HG03039 (cell line): ENCODE results near the gene FAM124A.

Experiments used
- ATAC-seq: cut with Tn5 transposase; IDR thresholded peaks from one replicate; pipeline ENCODE4 v1.9.1; 2021; ENCODE audit warnings: mild to moderate bottlenecking, moderate library complexity; ENCODE audit not compliant: unreplicated experiment

The FAM124A gene, protein sequence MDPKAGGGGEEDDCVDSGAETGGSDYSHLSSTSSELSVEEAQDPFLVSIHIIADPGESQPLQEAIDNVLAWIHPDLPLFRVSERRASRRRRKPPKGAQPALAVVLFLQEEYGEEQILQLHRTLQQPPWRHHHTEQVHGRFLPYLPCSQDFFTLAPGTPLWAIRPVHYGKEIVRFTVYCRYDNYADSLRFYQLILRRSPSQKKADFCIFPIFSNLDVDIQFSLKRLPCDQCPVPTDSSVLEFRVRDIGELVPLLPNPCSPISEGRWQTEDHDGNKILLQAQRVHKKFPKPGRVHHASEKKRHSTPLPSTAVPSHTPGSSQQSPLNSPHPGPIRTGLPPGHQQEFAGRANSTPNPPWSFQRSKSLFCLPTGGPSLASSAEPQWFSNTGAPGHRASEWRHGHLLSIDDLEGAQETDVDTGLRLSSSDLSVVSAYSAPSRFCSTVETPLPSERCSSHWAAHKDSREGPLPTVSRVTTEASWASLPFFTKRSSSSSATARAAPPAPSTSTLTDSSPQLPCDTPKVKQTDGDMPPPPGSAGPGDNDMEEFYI

DNA sequence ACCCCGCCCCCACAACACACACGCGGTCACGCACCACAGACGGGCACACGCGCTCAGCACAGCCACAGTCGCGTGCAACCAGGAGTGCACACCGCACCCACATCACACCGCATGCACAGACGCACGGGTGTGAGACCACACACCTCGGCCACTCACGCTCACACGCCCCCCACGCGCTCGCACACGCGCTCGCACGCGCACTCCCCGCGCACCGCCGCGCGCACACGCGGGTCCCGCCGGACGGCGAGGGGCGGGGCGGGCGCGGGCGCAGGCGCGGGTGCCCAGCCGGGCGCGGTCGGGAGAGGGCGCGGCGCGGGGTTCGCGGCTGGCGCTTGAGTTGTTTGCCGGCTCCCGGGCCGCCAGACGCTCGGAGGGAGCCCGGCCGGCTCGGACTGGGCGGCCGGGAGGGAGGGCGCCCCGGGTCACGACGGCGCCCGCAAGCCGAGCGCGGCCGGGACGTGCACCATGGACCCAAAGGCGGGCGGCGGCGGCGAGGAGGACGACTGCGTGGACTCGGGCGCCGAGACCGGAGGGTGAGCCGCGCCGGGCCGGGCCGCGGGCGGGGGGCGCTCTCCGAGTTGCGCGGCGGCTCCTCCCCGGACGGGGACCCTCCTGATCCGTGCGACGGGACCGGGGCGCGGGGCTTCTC lies at the start of gene FAM124A:
TSS of gene FAM124A (plus strand) at position 362 of the 649 bp plus-strand sequence. CDS start at position 466, 104 bp downstream.
- ATAC-seq = peak; percentile 69

DNA sequence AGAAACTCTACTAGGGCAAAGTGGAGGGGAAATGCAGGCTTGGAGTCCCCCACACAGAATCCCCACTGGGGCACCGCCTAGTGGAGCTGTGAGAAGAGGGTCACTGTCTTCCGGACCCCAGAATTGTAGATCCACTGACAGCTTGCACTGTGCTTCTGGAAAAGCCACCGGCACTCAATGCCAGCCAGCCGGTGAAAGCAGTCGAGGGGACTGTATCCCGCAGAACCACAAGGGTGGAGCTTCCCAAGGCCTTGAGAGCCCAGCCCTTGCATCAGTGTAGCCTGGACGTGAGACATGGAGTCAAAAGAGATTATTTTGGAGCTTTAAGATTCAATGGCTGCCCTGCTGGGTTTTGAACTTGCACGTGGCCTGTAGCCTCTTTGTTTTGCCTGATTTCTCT lies 47.2 kb upstream of the FAM124A start:
- no peak for ATAC-seq

- ATAC-seq = no peak
Observed at GRCh38 chr13:51175639-51176038, 46.6 kb upstream of the FAM124A start.

DNA sequence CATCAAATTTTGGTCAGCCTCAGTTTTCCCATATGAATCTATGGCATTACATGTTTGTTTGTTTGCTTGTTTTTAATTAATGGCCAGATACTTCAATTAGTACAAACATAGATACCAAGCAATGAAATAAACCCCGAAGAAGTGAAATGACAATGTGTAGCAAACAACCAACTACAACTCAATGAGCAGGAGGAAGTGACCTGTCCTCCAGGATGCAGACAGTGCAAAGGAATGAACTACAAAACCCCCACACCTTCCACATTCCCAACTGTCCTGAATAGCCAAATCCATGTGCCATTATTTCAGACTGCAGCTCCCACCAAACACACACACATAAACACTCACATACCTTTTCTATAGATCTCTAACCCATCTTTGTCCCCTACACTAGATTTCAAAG lies 45.0 kb upstream of the FAM124A start:
- ATAC-seq = no peak

DNA sequence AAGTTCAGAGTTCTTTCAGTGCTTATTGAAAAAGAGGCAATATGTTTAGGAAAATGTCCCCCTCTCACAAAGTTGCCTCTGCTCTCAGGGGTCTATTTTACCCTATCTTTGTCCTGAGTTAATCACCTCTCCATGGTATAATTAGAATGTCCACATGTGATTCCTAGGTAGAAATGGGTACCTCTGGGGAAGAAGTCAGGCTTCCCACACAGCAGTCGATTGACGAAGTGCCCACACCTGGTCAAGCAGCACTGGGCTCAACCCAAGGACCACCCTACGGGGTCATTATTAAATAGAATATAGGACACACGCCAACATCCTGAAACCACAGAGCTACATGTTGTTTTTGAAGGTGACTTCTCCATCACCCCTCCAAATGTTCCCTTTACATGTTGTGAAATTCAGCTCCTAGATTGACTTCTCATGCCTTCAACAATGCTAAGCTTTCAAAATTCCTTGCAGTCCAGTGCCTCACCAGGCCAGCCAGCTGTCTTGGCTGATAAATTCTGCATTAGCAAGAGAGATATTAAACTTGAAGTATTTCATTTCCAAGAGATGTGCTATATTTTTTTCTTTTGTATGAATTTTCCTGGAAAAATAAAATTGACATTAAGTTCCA lies 43.6 kb upstream of the FAM124A start:
- no peak for ATAC-seq

DNA sequence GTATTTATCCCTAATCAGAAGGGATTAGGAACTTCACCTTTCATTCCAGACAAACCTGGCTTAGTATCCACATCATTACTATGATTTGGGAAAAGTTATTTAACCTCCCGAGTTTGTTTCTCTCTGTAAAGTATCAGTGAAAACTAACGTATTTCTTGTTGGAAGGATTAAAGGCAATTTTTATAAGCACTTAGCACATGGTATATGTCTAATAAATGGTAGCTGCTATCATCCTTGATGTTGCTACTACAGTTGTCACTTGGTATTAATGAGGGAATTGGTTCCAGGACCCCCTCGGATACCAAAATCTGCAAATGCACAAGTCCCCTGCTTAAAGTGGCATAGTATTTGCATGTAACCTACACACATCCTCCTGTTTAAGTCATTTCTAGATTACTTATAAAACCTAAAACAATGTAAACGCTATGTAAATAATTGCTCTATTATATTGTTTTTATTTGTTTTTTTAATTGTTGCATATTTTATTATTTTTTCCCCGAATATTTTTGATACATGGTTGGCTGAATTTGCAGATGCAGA lies 42.7 kb upstream of the FAM124A start:
- no peak for ATAC-seq

GRCh38 chr13:51180853-51181511 lies 41.2 kb upstream of the FAM124A start:
- ATAC-seq = no peak

- ATAC-seq = no peak
Observed at GRCh38 chr13:51181786-51182383, 40.3 kb upstream of the FAM124A start.

DNA sequence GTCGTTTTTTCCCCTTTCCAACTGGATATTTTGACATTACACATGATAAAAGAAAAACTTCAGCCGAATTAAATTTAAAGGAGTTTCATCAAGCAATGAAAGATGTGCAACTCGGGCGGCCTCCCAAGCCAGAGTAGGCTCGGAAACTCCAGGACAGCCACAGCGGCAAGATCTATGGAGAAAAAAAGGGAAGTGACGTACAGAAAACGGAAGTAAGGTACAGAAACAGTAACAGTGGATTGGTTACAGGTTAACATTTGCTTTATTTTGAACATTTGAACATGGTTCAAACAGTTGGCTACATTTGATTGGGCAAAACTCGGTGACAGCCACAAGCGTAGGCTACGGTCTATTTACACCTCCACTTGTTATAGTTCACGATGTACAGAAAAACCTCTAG lies 30.5 kb upstream of the FAM124A start:
- no peak for ATAC-seq

DNA sequence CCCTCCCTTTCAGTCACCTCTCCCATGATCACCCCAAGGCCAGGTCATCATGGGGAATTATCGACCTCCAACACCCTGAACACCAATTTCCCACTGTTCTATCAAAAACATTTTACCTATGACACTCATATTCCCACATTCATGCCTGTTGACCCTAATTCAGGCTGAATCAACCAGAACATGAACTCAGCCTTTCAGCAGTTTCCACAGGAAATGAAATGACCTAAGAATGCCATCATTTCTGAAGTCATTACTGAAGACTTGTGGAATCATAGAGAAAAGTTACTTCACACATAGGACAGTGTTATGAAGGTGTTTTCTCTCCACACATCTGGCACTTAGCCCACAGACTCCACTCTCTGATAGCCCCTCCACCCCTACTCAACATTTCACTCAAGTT lies 29.9 kb upstream of the FAM124A start:
- ATAC-seq = no peak

DNA sequence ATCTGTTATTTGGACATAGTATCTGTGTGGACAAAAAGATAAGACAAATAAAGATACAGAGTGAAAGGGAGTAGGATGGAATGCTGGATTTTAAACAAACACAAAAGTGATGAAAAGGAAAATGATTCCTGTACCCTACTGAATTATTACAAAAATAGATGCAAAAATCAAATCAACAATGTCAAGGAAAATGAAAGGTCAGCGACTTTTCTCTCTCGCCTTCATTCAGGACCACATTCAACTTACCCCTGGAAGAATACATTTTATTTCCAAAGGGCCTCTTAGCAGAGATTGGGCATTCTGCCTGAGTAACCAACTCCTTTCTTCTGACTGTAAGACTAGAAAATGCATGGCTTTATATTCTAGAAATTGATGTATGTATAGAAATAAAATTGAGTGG lies 28.8 kb upstream of the FAM124A start:
- ATAC-seq = no peak

GRCh38 chr13:51194942-51195341 lies 27.3 kb upstream of the FAM124A start:
- ATAC-seq = no peak

GRCh38 chr13:51201886-51202285 lies 20.3 kb upstream of the FAM124A start:
- no peak for ATAC-seq

DNA sequence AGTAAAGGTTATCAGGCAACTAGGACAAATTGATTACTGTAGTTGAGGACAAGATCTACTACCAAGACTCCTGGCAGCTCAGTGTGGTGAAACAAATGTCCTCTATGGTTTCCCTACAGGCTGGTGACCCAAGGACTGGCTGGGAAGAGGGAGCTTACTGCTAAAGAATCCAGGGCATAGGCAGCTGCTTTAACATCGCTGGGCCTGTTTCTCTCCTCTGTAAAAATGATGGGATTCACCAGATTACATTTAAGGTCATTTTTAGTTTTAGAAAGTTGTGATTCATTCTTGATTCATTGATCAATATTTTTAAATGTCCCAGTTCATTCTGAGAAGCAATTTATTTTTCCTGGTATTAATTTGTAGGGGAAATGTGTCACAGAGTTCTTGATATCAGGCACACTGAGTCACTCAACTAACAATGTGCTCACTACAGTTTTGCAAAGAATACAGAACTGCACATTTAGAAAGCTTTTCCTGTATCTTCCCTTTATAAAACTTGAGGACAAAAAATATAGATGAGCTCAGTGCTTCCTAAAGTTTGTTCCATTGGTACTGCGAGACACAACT lies 19.6 kb upstream of the FAM124A start:
- ATAC-seq = no peak

GRCh38 chr13:51206584-51206983 lies 15.6 kb upstream of the FAM124A start:
- no peak for ATAC-seq

- ATAC-seq = no peak
Observed at GRCh38 chr13:51207881-51208280, 14.3 kb upstream of the FAM124A start.

- no peak for ATAC-seq
Observed at GRCh38 chr13:51208716-51209115, 13.5 kb upstream of the FAM124A start.

DNA sequence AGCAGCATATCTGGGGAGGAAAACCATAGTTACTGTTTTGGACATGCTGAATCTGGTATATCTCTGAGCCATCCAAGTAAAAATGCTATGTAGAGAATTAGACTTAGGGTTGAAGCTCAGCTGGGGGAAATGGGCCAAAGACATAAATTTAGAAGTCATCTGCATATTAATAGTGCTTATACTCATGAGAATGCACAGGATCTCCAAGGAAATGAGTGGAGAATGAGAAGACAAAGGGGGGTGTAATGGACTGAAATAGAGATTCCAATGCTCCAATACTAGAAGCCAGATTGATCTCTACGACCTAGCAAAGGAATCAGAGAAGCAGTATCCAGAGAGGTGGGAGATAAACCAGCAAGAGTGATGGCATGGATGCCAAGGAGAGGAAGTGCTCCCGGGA lies 10.3 kb upstream of the FAM124A start:
- no peak for ATAC-seq

- ATAC-seq = no peak
Observed at GRCh38 chr13:51212758-51213157, 9.4 kb upstream of the FAM124A start.

DNA sequence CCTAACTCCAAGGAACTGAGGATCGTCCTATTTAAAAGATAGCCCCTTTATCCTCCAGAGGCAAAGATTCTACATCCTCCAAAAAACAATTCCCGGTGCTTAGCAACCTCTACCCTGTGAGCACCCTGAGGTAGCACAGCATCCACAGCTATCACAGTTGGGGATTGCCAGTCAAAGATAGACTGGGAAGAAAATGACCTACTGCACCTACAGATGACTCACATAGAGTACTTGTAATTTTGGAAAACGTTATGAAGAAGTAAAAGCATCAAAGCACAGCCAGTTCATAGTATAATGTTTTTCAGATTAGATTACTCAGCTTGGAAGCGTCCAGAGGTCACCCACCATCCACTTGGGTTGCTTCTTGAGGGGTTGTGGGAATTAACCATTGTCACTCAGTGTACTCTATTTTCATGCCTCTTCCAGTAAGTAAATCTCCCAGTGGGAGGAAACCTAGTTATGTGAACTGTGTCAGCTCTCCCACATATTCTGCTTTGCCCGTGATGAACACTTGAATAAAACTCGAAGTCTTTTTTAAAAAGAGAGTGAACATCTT lies 8.9 kb upstream of the FAM124A start:
- no peak for ATAC-seq
